H1 (cell line): Measurements from ENCODE around the gene MAPT.
A peak's percentile ranks its signal among the peaks of the same experiment; 100 is the strongest.

ENCODE experiments used
- ATF3 ChIP-seq: IDR thresholded peaks from 2 replicates; pipeline ENCODE4 v1.6.1; 2011; ENCODE audit warnings: low read depth, mild to moderate bottlenecking, low read length; ENCODE audit not compliant: insufficient read depth
- BACH1 ChIP-seq: IDR thresholded peaks from 2 replicates; pipeline ENCODE4 v1.6.1; 2012; ENCODE audit warnings: low read length, improper control_type of control experiment
- CEBPB ChIP-seq: IDR thresholded peaks from 2 replicates; pipeline ENCODE4 v1.6.1; 2012; ENCODE audit warnings: low read depth, low read length
- CHD2 ChIP-seq: IDR thresholded peaks from 2 replicates; pipeline ENCODE4 v1.6.1; 2012; ENCODE audit warnings: low read length, improper control_type of control experiment
- CTCF ChIP-seq, 3 experiments: IDR thresholded peaks; 1 replicate in 2 of 3; 2 replicates in 1 of 3; pipeline versions ENCODE4 v1.5.1 to v1.6.1; 2011; ENCODE audit warnings: low read length in 3 of 3, mild to moderate bottlenecking in 3 of 3, inconsistent platforms in 2 of 3, low read depth in 1 of 3, moderate library complexity in 1 of 3; ENCODE audit not compliant: insufficient read depth in 1 of 3; ENCODE audit errors: control extremely low read depth in 1 of 3
- EGR1 ChIP-seq: IDR thresholded peaks from 2 replicates; pipeline ENCODE4 v1.6.1; 2011; ENCODE audit warnings: low read depth, low read length, borderline replicate concordance
- EP300 ChIP-seq, 2 experiments: IDR thresholded peaks; 1 replicate in 1 of 2; 2 replicates in 1 of 2; pipeline ENCODE4 v1.6.1; 2011 to 2012; ENCODE audit warnings: low read depth in 2 of 2, low read length in 2 of 2, mild to moderate bottlenecking in 2 of 2, borderline replicate concordance in 1 of 2, inconsistent platforms in 1 of 2, moderate library complexity in 1 of 2
- JUN ChIP-seq: IDR thresholded peaks from 2 replicates; pipeline ENCODE4 v1.6.1; 2011; ENCODE audit warnings: low read depth, mild to moderate bottlenecking, improper control_type of control experiment, low read length
- KDM5A ChIP-seq: fragments of 200-600 bp; IDR thresholded peaks from 2 replicates; pipeline ENCODE4 v1.7.1; 2012; ENCODE audit warnings: mild to moderate bottlenecking, low read length, inconsistent platforms, mixed read lengths
- NRF1 ChIP-seq: IDR thresholded peaks from 2 replicates; pipeline ENCODE4 v1.6.1; 2011; ENCODE audit warnings: mild to moderate bottlenecking, low read depth, low read length, improper control_type of control experiment
- POLR2A ChIP-seq, 2 experiments: IDR thresholded peaks; 1 replicate in 1 of 2; 2 replicates in 1 of 2; pipeline ENCODE4 v1.6.1; 2011; ENCODE audit warnings: low read depth in 2 of 2, low read length in 2 of 2, mild to moderate bottlenecking in 2 of 2; ENCODE audit errors: control extremely low read depth in 1 of 2
- RAD21 ChIP-seq, 2 experiments: IDR thresholded peaks in 1 of 2; conservative IDR thresholded peaks in 1 of 2; 2 replicates each; pipeline ENCODE4 v1.6.1; 2011; ENCODE audit warnings: low read depth in 2 of 2, low read length in 2 of 2, improper control_type of control experiment in 1 of 2, inconsistent platforms in 1 of 2, mild to moderate bottlenecking in 1 of 2, moderate library complexity in 1 of 2
- TEAD4 ChIP-seq: IDR thresholded peaks from 2 replicates; pipeline ENCODE4 v1.6.1; 2012; ENCODE audit warnings: low read depth, low read length, inconsistent platforms, mixed read lengths

- no peak for TF ChIP-seq EP300 (IDR thresholded peaks at IDR 0.05; ENCODE audit: borderline replicate concordance in 1 of 2, low read depth in 2 of 2, low read length in 2 of 2)
- no peak for TF ChIP-seq CTCF (IDR thresholded peaks at IDR 0.05; ENCODE audit: control extremely low read depth in 1 of 3, insufficient read depth in 1 of 3, low read depth in 1 of 3, low read length in 3 of 3)
- TF ChIP-seq JUN = no peak
- no peak for TF ChIP-seq EGR1
- no peak for TF ChIP-seq TEAD4
- no peak for TF ChIP-seq CEBPB
- TF ChIP-seq POLR2A (IDR thresholded peaks at IDR 0.05; ENCODE audit: control extremely low read depth in 1 of 2, low read depth in 2 of 2, low read length in 2 of 2) = peak; percentile 4 to 34; a peak in 1 of 3 replicates
- no peak for TF ChIP-seq RAD21 (IDR thresholded peaks at IDR 0.05 in 1 of 2, conservative IDR thresholded peaks at IDR 0.05 in 1 of 2; ENCODE audit: low read depth in 2 of 2, low read length in 2 of 2)
- TF ChIP-seq CHD2 = no peak
- TF ChIP-seq NRF1 = no peak
- no peak for TF ChIP-seq KDM5A
- TF ChIP-seq ATF3 = no peak
- TF ChIP-seq BACH1 = no peak
These were observed 133.0 kb downstream of the MAPT start for GRCh38 chr17:46027048-46027975.
